ENCODE results near the gene CBX5. TPM values are rescaled to one million over a fixed set of nuclear protein-coding genes. Genes with fewer than 3 reads are reported as not detected.

CBX5 gene
- total and polyA plus RNA-seq, 2 of the 8 experiments (the other 6 are each of a cell fraction or from before 2014, with no cell fraction given) = 62.4 to 231 TPM

GRCh38 chr12:54266852-54267251, 13.1 kb downstream of the CBX5 start:
- no peak overlapping the region for H3K27ac ChIP-seq (ENCODE audit: low read depth, low read length)
- FAIRE-seq (no peak), DNase-seq (ENCODE audit: low read depth in 1 of 2, low spot score in 2 of 2) (no peak)
- H3K4me3 ChIP-seq (ENCODE audit: extremely low read depth in 1 of 4, insufficient read depth in 2 of 4, low read depth in 3 of 4, low read length in 4 of 4) = no peak overlapping the region
- no peaks in the 10 kb centered on the region for H4K20me1 ChIP-seq (replicated peaks in 1 of 2; ENCODE audit: control insufficient read depth in 1 of 2, insufficient read depth in 2 of 2, low read length in 2 of 2)
- no peaks in the 10 kb centered on the region for H3K9me3 ChIP-seq (ENCODE audit: insufficient read depth in 2 of 2, low read depth in 1 of 2, low read length in 1 of 2)
- no peak overlapping the region for H3K18ac ChIP-seq (ENCODE audit: extremely low read depth, low read length)
- H3K9ac ChIP-seq (replicated peaks in 1 of 4; ENCODE audit: extremely low read depth in 1 of 4, low read depth in 3 of 4, low read length in 3 of 4) = no peak overlapping the region
- H2BK120ac ChIP-seq (replicated peaks; ENCODE audit: low read depth, low read length) = no peak overlapping the region
- no peak overlapping the region for H4K91ac ChIP-seq (replicated peaks; ENCODE audit: insufficient read length, low read length)
- H3K23ac ChIP-seq (ENCODE audit: insufficient read length) = no peak overlapping the region
- H2BK12ac ChIP-seq (ENCODE audit: low read depth, low read length) = no peak overlapping the region
- no peak for TF ChIP-seq JUN (IDR thresholded peaks at IDR 0.05; ENCODE audit: low read depth, low read length)
- TF ChIP-seq CTBP2 (IDR thresholded peaks at IDR 0.05; ENCODE audit: borderline replicate concordance, insufficient read depth, insufficient read length, low read length) = no peak
- TF ChIP-seq RBBP5 (IDR thresholded peaks at IDR 0.05; ENCODE audit: borderline replicate concordance, low read depth, low read length) = no peak
- TF ChIP-seq KDM5A (IDR thresholded peaks at IDR 0.05; ENCODE audit: low read length) = no peak
- TF ChIP-seq SIN3A (conservative IDR thresholded peaks at IDR 0.05 in 1 of 2, IDR thresholded peaks at IDR 0.05 in 1 of 2; ENCODE audit: low read depth in 1 of 2, low read length in 2 of 2) = no peak
- TF ChIP-seq EZH2 (IDR thresholded peaks at IDR 0.05; ENCODE audit: low read depth, low read length, severe bottlenecking) = no peak
- no peak for TF ChIP-seq ASH2L (IDR thresholded peaks at IDR 0.05; ENCODE audit: low read length)
- no peak for TF ChIP-seq RXRA (IDR thresholded peaks at IDR 0.05; ENCODE audit: insufficient read depth, low read depth, low read length)
- no peak overlapping the region for H3K4me2 ChIP-seq (ENCODE audit: insufficient read depth in 1 of 2, low read depth in 2 of 2, low read length in 2 of 2)
- no peak overlapping the region for H2AK5ac ChIP-seq (ENCODE audit: low read depth, low read length)
- no peak overlapping the region for H2BK20ac ChIP-seq (ENCODE audit: low read length)
- no peaks in the 10 kb centered on the region for H3K79me1 ChIP-seq (ENCODE audit: low read depth, low read length)
- H3K79me2 ChIP-seq (ENCODE audit: control insufficient read depth in 1 of 2, insufficient read depth in 2 of 2, low read length in 2 of 2) = peaks cover 3 to 25% of the 10 kb centered on the region in 2 experiments; a peak in 3 of 4 replicates
- H4K5ac ChIP-seq (ENCODE audit: insufficient read length, low read depth, low read length) = no peak overlapping the region
- H3K23me2 ChIP-seq (ENCODE audit: low read depth, low read length) = no peaks in the 10 kb centered on the region
- H3K4me1 ChIP-seq (replicated peaks in 1 of 4; ENCODE audit: control insufficient read depth in 3 of 4, insufficient read depth in 4 of 4, low read length in 3 of 4) = peaks cover 3 to 9% (median 8%) of the 10 kb centered on the region in 4 experiments; a peak in 6 of 7 replicates
- H3K27me3 ChIP-seq (replicated peaks in 1 of 4; ENCODE audit: control insufficient read depth in 3 of 4, extremely low read depth in 1 of 4, insufficient read depth in 3 of 4, low read length in 3 of 4) = no peaks in the 10 kb centered on the region
- no peak overlapping the region for H3K56ac ChIP-seq (replicated peaks; ENCODE audit: insufficient read length, low read depth, low read length)
- ChIA-PET POLR2A (ENCODE audit: partially characterized antibody) (interaction anchor here (1.4 to 44.8 kb wide), 4 partner anchors 10 to 23 kb away, joined by 5 to 1006 read pairs (median 428); partner anchors contain the start of genes CBX5 and HNRNPA1), CTCF (ENCODE audit: partially characterized antibody) (interaction anchor here (1.3 to 1.8 kb wide), 4 partner anchors 7 to 60 kb away, joined by 3 to 5 read pairs (median 4); no protein-coding TSS in a partner anchor)
- H2BK5ac ChIP-seq (ENCODE audit: low read depth, low read length) = no peak overlapping the region
- no peak overlapping the region for H2BK15ac ChIP-seq (ENCODE audit: low read length)
- WGBS, 2 experiments (ENCODE audit: extremely low coverage in 1 of 2, insufficient coverage in 1 of 2, insufficient read length in 1 of 2, insufficient replicate concordance in 2 of 2, low coverage in 1 of 2, low lambda C conversion rate in 2 of 2, missing lambda C conversion rate in 1 of 2) = 86 to 100% methylated on average over 1 to 2 of the region's 2 CpGs
- no peak overlapping the region for H4K8ac ChIP-seq (ENCODE audit: extremely low read depth, insufficient read depth, low read length)
- H3K14ac ChIP-seq (ENCODE audit: insufficient read length) = no peak overlapping the region
- H2AFZ ChIP-seq (ENCODE audit: low read length) = no peak overlapping the region
- no peaks in the 10 kb centered on the region for H3K36me3 ChIP-seq (ENCODE audit: control insufficient read depth in 2 of 4, insufficient read depth in 4 of 4, low read length in 3 of 4)
- H3K4ac ChIP-seq (replicated peaks; ENCODE audit: insufficient read length, low read depth, low read length) = no peak overlapping the region
